GM23338 (cell line): ENCODE measurements around the gene SLC17A7.

ENCODE experiments used
- CTCF ChIP-seq, 2 experiments: fragments of 200-600 bp in 1 of 2; sonication (generic) in 1 of 2; conservative IDR thresholded peaks; 2 replicates each; pipeline versions ENCODE4 v1.5.1 to v1.6.1; 2016 to 2017; ENCODE audit warnings: antibody characterized with exemption in 2 of 2, low read depth in 2 of 2, mild to moderate bottlenecking in 2 of 2, moderate library complexity in 1 of 2
- EZH2 ChIP-seq: fragments of 200-600 bp; sonication (generic); IDR thresholded peaks from one replicate; pipeline ENCODE4 v1.8.0; 2017; ENCODE audit warnings: antibody characterized with exemption, mild to moderate bottlenecking, low read depth; ENCODE audit not compliant: unreplicated experiment
- EZH2phosphoT487 ChIP-seq: fragments of 200-600 bp; sonication (generic); IDR thresholded peaks from one replicate; pipeline ENCODE4 v1.8.1; 2018; ENCODE audit warnings: antibody characterized with exemption; ENCODE audit not compliant: unreplicated experiment
- JUNB ChIP-seq: IDR thresholded peaks from one replicate; pipeline ENCODE4 v1.6.1; 2016; ENCODE audit warnings: antibody characterized with exemption; ENCODE audit not compliant: unreplicated experiment

DNA sequence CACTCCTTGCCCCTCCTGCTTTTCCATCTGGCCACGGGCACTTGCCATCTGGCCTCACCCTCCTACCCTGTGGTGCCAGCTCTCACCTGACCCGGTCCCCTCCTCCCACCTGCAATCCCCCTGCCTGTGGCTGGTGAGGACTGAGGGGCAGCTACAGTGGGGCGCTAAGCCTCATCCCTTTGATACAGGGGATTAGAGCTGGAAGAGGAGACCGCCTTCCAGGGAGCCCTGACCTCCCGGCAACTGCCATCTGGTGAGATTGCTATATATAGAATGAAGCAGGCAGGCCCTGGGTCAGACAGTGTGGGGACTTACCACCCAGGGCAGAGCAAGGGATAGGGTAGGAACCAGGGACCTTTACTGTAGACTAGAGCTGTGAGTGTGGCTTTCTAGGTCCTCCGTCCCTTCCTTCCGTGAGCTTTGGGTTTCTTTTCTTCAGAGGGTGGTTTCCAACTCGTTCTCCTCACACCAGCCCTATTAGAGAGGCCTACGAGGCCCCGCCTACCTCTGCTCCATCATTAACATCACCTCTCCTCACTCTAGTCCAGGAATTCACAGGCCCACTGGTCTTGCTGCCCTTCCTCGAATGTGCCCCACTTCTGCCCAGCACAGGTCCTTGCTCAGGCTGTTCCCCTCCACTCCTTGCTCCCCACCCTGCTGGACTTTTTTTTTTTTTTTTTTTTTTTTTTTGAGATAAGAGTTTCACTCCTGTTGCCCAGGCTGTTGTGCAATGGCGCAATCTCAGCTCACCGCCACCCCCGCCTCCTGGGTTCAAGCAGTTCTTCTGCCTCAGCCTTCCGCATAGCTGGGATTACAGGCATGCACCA lies 45.5 kb downstream of the SLC17A7 start:
- TF ChIP-seq EZH2 (no peak), CTCF (conservative IDR thresholded peaks at IDR 0.05; ENCODE audit: low read depth in 2 of 2) (no peak), JUNB (no peak), EZH2phosphoT487 (no peak)
